NOMO-1 (cell line): ENCODE results near the gene C1orf210.

Experiments
- DNase-seq, 2 experiments: peaks; one replicate each; lab custom pipeline; 2025; ENCODE audit not compliant: unreplicated experiment in 2 of 2; lab: John Stamatoyannopoulos, UW

The C1orf210 gene

DNA sequence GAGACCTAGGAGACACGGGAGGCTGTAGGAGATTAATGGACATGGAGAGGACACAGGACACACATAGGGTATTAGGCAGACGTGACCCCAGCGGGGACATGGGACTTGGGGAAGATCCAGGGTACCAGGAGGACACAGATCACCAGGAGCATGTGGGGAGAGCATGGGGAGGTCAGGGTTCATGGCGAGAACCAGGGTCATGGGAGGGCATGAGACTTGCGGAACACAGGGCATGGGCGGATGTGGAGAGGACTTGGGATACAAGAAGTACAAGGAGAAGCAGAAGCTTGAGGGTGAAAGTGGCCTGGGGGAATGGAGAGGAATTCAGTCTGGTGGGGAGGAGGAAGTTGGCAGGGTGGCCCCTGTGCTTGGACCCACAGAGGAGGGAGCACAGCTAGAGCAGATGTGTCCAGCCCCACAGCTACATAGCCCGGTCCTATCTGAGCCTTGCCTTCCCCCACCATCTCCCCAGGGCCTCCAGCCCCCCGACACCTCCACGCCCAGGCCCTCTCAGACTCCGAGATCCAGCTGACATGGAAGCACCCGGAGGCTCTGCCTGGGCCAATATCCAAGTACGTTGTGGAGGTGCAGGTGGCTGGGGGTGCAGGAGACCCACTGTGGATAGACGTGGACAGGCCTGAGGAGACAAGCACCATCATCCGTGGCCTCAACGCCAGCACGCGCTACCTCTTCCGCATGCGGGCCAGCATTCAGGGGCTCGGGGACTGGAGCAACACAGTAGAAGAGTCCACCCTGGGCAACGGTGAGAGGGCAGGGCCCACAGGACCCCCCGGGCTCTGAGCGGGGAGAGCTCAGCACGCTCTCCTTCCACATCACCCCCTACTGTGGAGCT lies 27.5 kb upstream of the C1orf210 start:
- DNase-seq: no peak

DNA sequence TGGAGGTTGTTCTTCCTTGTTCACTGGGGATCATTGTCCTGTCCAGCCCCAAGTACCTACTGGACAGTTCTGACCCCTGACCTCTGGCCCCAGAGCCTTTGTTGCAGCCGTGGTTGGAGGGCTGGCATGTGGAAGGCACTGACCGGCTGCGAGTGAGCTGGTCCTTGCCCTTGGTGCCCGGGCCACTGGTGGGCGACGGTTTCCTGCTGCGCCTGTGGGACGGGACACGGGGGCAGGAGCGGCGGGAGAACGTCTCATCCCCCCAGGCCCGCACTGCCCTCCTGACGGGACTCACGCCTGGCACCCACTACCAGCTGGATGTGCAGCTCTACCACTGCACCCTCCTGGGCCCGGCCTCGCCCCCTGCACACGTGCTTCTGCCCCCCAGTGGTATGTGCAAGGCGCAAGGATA lies 26.8 kb upstream of the C1orf210 start:
- DNase-seq: no peak

DNA sequence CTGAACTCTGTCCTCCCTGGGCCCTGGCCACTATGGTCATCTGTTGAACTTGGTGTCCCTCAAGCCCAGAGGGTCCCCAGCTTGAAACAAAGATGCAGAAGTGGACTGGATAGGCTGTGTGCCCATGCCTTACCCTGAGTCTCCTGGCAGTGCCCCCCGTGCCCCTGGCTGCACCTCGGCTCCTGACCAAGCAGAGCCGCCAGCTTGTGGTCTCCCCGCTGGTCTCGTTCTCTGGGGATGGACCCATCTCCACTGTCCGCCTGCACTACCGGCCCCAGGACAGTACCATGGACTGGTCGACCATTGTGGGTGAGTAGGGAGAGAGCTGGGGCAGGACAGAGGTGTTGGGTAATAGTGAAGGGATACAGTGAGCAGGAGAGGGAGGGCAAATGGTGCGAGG lies 26.1 kb upstream of the C1orf210 start:
- no peak for DNase-seq

DNA sequence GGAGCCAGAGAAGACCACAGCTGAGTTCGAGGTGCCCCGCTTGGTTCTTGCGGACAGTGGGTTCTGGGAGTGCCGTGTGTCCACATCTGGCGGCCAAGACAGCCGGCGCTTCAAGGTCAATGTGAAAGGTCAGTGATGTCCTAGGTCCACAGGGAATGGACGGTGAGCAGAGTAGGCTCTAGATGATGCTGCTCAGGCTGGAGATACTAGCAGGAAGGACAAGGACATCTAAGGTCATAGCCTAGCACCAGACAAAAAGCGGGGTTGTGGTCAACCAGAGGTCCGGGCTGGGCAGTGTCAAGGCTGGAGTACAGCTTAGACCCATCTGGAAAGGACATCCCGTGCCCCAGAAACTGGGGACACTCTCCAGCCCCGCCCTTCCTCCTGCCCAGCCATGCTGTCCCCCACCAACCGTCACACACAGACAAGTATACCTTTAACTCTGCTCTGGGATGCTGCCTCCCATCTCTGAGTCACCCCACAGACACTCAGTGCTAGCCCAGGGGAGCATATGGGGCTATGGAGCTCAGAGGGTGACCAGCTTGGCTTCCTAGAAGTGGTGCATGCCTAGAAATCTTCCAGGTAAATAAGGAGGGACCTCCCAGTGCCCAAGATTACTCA lies 24.1 kb upstream of the C1orf210 start:
- DNase-seq: no peak

DNA sequence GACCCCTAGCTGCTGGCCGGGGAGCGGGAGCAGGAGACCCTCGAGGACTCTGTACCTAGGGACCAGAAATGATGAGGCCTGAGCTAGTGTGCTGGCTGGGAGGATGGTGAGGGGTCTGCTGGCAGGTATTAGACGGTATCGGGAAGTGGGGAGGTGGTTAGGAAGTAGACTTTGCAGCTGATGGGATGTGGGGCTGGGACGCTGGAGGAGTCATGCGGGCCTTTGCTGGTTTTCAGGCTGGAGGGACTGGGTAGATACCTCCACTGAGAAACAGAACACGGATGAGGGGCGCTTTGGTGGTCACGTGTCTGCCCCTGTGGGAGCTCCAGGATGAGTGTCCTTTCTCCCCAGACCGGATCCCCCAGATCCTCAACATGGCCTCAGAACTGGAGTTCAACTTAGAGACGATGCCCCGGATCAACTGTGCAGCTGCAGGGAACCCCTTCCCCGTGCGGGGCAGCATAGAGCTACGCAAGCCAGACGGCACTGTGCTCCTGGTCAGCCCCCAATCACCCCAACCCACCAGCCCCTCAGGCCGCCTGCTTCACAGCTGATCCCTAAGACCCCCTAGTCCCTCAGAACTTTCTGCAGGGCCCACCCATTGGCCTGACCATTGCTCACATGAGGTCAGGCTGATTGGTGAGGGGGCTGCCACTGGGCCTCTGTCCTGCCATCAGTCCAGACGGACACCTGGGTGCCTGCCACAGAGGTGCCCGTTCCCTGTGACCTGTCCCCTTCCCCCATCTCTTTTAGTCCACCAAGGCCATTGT lies 23.4 kb upstream of the C1orf210 start:
- no peak for DNase-seq

DNA sequence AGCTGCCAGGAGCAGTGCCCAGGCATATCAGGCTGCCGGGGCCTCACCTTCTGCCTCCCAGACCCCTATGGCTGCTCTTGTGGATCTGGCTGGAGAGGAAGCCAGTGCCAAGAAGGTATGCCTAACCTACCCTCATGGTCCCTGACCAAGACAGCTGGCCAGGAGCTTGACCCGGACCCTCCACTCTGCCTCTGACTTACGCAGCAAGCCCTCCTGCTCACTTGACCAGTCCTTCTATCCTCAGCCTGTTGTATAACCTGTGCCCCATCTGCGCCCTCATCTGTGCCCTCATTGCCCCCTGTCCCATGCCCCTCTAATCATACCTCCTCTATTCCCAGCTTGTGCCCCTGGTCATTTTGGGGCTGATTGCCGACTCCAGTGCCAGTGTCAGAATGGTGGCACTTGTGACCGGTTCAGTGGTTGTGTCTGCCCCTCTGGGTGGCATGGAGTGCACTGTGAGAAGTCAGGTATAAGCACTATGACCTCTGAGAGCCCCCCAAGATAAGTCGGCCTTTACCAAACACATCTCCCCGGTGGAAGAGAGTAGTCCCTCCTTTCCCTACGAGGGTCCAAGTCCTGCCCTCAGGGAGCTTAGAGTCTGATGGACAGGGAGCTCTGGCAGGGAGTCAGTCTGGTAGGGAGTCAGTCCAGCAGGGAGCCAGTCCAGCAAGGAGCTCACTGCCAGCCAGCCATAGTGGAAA lies 22.2 kb upstream of the C1orf210 start:
- no peak for DNase-seq

DNA sequence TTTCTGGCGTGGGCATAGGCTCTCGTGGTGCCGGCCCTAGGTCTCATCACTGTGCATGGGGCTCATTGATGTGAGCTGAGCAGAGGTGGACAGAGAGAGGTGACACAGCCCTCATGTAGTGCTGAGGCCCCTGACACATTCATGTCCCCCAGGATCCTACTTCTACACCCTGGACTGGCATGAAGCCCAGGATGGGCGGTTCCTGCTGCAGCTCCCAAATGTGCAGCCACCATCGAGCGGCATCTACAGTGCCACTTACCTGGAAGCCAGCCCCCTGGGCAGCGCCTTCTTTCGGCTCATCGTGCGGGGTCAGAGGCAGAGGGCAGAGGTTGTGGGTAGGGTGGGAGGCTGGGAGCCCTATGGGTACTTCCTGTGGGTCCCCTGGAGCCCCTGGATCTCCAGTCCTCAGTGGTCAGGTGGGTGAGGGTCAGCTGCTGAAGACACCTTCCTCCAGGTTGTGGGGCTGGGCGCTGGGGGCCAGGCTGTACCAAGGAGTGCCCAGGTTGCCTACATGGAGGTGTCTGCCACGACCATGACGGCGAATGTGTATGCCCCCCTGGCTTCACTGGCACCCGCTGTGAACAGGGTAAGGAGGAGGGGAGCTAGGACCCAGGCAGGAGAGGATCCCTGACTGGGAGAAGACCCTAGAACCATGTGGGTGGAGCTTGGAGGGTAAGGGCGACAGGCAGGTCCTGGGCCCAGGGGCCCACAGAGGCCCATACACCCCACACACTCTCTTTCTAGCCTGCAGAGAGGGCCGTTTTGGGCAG lies 21.5 kb upstream of the C1orf210 start:
- no peak for DNase-seq

DNA sequence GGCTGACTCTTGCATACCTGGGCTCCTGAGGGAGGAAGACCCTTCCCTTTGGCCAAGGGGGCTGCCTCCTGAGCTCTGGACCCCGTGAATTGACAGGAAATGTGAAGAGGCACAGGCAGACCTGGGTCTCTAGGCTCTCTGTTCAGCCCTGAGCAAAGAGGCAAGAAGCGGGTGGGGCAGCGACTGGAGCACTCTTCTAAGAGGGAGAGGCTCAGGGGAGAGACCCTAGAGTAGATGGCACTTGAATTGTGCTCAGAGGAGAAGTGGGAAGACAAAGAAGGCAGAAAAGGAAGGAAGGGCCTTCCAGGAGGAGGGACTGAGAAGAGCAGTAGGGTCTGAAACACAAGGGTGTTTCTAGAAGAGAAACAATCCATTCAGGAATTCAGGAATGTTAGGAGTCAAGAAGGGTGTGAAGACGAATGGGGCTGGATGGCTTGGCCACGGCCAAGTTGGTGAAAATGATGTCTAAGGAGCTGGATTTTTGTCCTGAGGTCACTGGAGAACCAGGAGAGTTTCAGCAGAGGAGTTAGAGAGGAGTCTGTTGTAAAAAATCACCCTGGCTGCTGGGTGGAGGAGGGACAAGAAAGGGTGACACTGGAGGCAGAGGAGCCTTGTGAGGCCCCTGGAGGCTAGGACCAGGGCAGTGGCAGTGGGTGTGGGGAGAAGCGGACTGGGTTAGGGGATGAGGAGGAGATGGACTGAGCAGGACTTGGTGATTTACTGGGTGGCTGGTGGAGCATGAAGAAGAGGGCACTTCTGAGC lies 20.7 kb upstream of the C1orf210 start:
- DNase-seq: no peak

DNA sequence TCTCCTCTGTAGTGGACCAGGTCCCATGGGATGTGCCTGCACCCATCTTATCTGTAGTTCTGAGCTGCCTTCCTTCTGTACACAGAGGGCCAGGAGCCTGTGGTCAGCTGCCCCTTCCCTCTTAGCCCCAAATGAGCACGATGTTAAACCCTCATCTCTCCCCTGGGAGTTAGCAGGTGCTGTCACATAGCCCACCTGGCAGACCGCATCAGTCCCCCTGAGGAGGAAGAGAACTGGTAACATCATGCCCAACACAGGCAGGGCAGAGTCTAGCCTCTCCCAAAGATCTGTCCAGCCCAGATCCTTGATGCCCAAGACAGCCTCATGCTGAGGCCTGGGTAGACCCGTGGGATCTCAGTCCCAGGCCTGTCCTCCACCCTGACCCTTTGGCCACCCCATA lies 20.1 kb upstream of the C1orf210 start:
- no peak for DNase-seq

DNA sequence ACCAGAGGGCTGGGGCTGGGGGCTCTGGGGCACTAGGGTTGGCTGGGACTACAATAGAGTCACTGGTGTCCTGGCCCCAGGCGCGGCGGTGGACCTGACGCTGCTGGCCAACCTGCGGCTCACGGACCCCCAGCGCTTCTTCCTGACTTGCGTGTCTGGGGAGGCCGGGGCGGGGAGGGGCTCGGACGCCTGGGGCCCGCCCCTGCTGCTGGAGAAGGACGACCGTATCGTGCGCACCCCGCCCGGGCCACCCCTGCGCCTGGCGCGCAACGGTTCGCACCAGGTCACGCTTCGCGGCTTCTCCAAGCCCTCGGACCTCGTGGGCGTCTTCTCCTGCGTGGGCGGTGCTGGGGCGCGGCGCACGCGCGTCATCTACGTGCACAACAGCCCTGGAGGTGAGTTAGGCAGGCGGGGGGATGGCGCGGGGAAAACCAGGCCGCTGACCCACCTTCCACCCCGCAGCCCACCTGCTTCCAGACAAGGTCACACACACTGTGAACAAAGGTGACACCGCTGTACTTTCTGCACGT lies 19.5 kb upstream of the C1orf210 start:
- no peak for DNase-seq

DNA sequence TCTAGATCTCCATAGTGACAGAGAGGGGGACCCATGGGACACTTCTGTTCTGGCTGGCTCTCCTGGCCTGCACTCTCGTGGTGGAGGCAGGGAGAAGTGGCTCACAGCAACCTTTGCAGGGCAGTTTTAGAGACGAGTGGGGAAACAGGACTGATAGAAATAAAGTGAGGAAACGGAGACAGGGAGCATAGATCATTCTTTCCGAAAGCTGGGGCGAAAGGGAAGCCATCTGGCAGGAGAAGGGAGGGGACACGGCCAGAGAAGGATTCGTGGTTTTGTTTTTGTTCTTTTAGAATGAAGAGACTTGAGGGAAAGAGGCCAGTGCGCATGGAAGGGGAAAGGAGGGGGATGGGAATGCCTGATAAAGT lies 18.9 kb upstream of the C1orf210 start:
- no peak for DNase-seq

DNA sequence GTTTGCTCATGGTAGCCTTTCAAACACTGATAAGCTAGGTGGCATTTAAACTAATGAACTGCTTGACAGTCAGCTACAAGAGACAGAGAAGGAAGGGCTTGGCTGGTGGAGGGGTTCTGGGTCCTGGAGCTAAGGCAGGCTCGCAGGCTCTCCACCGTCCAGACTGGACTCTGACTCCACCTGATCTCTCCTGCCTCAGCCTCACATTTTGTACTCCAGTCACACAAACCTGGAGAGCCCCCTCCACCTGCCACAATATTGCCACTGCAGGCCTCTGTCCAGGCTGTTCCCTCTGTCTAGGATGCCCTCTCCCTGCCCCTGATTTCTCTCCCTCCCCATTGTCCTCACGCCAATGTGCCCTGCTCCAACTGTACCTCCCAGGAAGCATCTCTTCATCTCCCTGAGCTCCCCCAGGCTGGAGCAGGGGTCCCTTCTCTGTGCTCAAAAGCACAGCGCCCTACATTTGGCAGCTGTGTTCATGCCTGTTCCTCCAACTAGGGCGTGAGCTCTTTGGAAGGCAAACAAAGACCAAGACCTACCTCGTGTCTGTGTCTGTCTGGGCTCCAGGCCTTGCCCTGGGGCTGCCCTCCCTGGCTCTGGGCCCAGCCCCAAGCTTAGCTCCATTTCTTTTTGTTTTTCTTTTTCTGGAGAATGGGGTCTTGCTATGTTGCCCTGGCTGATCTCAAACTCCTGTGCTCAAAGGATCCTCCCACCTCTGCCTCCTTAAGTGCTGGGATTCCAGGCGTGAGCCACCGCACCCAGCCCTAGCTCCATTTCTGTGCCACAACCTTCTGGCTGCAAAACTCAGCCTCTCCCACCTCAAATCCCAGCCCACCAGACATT lies 18.3 kb upstream of the C1orf210 start:
- no peak for DNase-seq

DNA sequence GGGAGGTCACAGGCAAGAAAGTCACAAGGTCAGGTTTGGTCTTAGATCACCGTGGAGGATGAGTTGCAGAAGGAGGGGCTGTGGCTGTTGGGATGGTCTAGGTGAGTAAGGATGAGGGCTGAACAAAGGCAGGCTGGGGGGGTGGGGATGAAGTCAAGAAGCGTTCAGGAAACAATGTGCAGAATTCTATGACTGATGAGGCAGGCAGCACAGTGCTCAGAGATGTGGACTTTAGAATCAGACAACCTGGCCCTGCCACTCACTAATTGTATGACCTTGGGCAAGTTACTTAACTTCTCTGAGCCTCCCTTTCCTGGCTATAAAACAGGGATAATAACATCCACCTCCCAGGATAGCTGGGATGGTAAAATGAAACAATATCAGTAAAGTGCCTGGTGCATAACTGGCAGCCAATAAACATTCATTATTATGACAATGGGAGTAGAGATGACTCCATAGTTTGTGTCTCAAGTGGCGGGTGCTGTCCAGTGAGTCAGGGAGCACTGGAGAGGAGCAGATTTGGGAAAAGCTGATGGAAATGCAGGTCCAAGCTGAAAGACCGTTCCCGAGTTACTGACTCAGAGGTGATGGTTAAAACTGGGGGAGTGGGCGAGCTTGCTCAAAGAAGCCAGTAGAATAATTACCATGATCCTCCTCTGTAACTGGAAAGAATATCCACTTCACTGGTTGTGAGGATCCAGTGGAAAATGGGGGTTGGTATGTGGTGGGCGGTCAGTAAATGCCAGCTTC lies 17.5 kb upstream of the C1orf210 start:
- no peak for DNase-seq

DNA sequence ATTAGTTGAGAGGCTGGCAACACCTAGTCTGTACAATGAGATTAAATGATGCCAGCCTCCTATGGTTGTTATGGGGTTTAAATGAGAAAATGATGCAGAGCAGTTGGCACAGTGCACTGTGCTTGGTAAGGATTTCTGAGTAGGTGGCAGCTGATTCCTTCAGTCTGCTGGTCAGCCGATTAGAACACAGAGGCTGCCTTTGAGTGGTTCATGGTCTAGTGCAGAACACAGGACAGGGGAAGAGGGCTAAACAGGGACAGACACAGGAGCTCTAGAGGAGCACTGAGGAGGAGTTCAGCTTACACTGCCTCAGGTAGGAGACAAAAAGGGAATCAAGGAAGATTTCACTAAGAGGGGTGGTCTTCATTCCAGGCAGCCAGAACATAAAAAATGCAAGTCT lies 16.8 kb upstream of the C1orf210 start:
- no peak for DNase-seq

DNA sequence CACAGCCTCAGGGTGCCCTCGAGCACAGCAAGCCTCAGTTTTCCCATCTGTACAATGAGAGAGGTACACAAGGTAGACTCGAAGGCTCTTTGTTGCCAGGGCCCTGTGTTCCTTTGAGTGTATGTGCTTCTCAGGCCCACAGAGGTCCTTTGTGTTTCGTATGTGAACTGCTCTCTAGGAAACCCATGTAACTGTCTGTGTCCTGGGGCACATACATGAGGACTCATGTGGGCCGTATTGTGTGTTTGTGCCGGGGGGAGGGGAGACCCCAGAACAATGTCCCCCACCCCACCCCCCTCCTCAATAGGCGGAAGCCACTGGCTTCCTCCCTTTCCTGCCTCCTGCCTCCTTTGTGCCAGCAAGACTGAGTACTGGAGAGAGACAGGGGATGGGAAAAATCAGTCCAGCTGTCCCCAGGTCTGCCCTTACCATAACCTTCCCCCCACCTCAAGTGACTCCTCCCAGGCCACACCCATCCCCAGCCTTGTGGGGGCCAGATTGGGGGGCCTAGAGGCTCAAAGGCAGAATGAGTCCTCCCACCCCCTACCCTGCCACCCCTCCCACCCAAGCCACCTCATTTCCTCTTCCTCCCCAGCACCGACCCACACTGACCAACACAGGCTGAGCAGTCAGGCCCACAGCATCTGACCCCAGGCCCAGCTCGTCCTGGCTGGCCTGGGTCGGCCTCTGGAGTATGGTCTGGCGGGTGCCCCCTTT lies 15.2 kb upstream of the C1orf210 start, which contains the start of gene TIE1:
TIE1 (plus strand) TSS at position 605 of the 717 bp plus-strand sequence; CDS start at position 695, 90 bp downstream.
- DNase-seq: no peak

DNA sequence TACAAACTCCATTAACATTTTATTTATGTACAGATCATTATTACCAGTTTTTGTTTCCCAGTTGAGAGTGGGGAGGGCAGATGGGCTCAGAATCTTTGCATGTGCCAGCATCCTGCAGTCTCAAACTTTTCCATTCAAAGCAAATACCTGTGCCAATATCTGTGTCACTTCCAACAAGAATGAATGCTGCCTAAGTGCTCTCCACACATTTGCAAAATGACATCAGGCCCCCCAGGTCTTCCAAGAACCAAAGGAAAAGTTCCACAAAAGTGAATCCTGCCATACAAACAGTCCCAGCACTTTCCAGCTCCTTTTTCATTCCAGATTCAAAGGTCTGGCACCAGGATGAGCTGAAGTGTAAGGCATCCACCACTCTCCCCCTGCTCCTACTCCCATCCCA lies 13.7 kb upstream of the C1orf210 start:
- no peak for DNase-seq

DNA sequence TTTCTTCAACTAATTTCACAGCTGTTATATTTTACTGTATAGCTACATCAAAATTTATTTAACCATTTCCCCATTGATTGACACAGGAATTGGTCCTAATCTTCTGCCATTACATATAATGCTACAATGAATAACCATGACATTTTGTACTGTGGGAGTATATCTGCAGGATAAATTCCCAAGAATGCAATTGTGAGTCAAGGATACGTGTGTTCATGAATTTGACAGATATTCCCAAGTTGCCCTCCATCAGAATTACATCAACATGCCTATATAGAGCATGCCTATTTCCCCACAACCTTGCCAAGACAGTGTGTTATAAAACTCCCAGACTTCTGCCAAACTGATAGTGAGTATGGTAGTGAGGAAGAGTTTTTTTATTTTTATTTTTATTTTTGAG lies 12.7 kb upstream of the C1orf210 start:
- DNase-seq: no peak
